Large intestine (tissue), 3 donors: ENCODE results near the gene CRTAC1. TPM values are rescaled to one million over a fixed set of nuclear protein-coding genes. Genes with fewer than 3 reads are reported as not detected.

Experiments
- DNase-seq, 2 donors: peaks; one replicate each; pipeline versions ENCODE4 v3.0.0 to v3.0.0-alpha.2; 2013
- H3K27ac ChIP-seq: one replicate; pipeline ENCODE4 v1.5.1; 2013; ENCODE audit warnings: low read length
- H3K27me3 ChIP-seq: 2 replicates; pipeline ENCODE4 v1.6.1; 2013; ENCODE audit warnings: low read length; ENCODE audit not compliant: control insufficient read depth, insufficient read depth
- H3K36me3 ChIP-seq: 2 replicates; pipeline ENCODE4 v1.6.1; 2013; ENCODE audit warnings: low read length; ENCODE audit not compliant: control insufficient read depth, insufficient read depth
- H3K4me1 ChIP-seq: one replicate; pipeline ENCODE4 v1.6.1; 2013; ENCODE audit warnings: low read length; ENCODE audit not compliant: control insufficient read depth, insufficient read depth
- H3K4me3 ChIP-seq: one replicate; pipeline ENCODE4 v1.5.1; 2013; ENCODE audit warnings: low read length
- H3K9me3 ChIP-seq: one replicate; pipeline ENCODE4 v1.6.1; 2013; ENCODE audit warnings: mild to moderate bottlenecking, low read depth, low read length, moderate library complexity; ENCODE audit not compliant: control insufficient read depth
- WGBS: methylation state at CpG from one replicate; pipeline ENCODE4 v1.1.5; 2013; ENCODE audit warnings: low lambda C conversion rate; ENCODE audit not compliant: insufficient coverage; 5-methylcytosine and 5-hydroxymethylcytosine counted together
- polyA plus RNA-seq: library from polyadenylated mRNA; unstranded; fragments of 120-200 nt; gene quantifications from one replicate; pipeline ENCODE4 v1.2.1, GENCODE V29; 2013

Gene CRTAC1
- polyA plus RNA-seq, 1 donor: 2.5 TPM

- Histone ChIP-seq H3K27me3 (no peaks in the 10 kb centered on the region), H3K4me3 (no peak overlapping the region), H3K4me1 (peaks cover 45% of the 10 kb centered on the region), H3K27ac (no peak overlapping the region), H3K9me3 (no peaks in the 10 kb centered on the region), H3K36me3 (no peaks in the 10 kb centered on the region)
- WGBS: no CpG with 5 or more reads among the region's 1 CpG
- DNase-seq: peak; percentile 17 to 27
These were observed 168.5 kb downstream of the CRTAC1 start for GRCh38 chr10:97861924-97862323.

DNA sequence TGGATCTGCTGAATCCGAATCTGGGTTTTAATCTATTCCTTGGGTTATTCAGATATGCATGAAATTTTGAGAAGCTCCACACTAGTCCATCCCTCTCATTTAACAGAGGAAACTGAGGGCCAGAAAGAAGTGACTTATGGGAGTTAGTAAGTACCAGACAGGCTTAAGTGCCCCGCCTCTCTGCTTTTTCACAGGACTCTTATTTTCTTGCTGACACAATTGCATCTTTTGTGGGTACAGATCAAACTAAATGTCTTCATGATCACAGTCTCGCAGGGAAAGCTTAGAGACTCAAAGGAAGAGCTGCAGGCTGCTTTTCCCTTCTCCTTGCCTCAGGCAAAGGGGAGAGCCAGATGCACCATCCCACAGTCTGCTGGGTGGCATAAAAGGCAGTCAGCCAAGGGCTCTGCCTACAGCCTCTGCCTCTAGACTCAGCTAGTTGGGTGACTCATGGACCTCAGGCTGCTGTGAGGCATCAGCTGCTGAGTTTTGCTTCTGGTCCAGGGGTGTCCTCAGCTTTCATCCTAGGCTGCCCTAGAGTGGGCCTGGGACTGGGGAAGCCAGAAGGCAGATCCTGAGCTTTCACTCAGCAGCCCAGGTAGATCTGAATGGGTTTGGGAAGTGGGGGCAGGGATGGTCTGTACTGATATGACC lies 169.2 kb downstream of the CRTAC1 start:
- Histone ChIP-seq H3K4me3 (no peak overlapping the region), H3K27ac (no peak overlapping the region), H3K4me1 (peaks cover 45% of the 10 kb centered on the region), H3K9me3 (no peaks in the 10 kb centered on the region), H3K27me3 (no peaks in the 10 kb centered on the region), H3K36me3 (no peaks in the 10 kb centered on the region)
- WGBS: no CpG with 5 or more reads among the region's 3 CpGs
- DNase-seq: peak; percentile 31 to 38

DNA sequence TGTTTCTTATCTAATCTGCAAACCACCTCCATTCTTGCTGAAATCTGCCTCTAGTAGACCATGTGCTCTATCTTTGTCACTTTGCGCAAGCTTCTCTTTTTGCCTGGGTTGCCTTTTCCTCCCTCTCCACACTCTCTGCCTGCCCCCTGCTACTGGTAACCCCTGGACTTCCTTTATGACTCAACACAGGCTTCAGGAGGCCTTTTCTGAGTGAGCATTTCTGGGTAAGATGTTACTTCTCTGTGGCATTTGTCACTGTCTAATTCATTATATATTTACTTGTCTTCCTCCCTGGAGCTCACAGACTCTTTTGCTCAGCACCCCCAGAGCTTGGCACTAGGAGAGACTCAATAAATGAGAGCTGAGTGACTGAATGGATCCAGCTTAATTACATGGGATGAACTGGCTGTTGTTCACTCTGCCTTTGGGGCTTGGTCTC lies 172.4 kb downstream of the CRTAC1 start:
- no peaks in the 10 kb centered on the region for H3K36me3 ChIP-seq
- H3K4me3 ChIP-seq: no peak overlapping the region
- peak overlapping the region; percentile 87 for H3K27ac ChIP-seq
- H3K27me3 ChIP-seq: no peaks in the 10 kb centered on the region
- WGBS: 29% methylated on average over 1 of the region's 1 CpG
- peaks cover 62% of the 10 kb centered on the region for H3K4me1 ChIP-seq
- no peaks in the 10 kb centered on the region for H3K9me3 ChIP-seq
- peak; percentile 83 to 91 for DNase-seq

GRCh38 chr10:97854743-97855142 lies 175.7 kb downstream of the CRTAC1 start:
- Histone ChIP-seq H3K4me1 (peaks cover 40% of the 10 kb centered on the region), H3K27me3 (peaks cover 18% of the 10 kb centered on the region), H3K9me3 (no peaks in the 10 kb centered on the region), H3K4me3 (no peak overlapping the region), H3K27ac (peak overlapping the region; percentile 46), H3K36me3 (no peaks in the 10 kb centered on the region)
- WGBS: no CpG with 5 or more reads among the region's 3 CpGs
- DNase-seq: no peak

GRCh38 chr10:97852840-97853405 lies 177.5 kb downstream of the CRTAC1 start:
- no peak overlapping the region for H3K4me3 ChIP-seq

GRCh38 chr10:97852277-97852676 lies 178.1 kb downstream of the CRTAC1 start:
- no peak for DNase-seq
- Histone ChIP-seq H3K4me1 (peaks cover 27% of the 10 kb centered on the region), H3K4me3 (no peak overlapping the region), H3K9me3 (no peaks in the 10 kb centered on the region), H3K27me3 (peaks cover 22% of the 10 kb centered on the region), H3K27ac (no peak overlapping the region), H3K36me3 (no peaks in the 10 kb centered on the region)
- WGBS: 60% methylated on average over 1 of the region's 3 CpGs

More at GRCh38 chr10:97852840-97853405, 177.5 kb downstream of the CRTAC1 start:
- Histone ChIP-seq H3K9me3 (no peaks in the 10 kb centered on the region), H3K27ac (no peak overlapping the region), H3K27me3 (peaks cover 22% of the 10 kb centered on the region), H3K4me1 (peaks cover 27% of the 10 kb centered on the region), H3K36me3 (no peaks in the 10 kb centered on the region)
- no CpG with 5 or more reads among the region's 4 CpGs for WGBS
- DNase-seq: no peak

DNA sequence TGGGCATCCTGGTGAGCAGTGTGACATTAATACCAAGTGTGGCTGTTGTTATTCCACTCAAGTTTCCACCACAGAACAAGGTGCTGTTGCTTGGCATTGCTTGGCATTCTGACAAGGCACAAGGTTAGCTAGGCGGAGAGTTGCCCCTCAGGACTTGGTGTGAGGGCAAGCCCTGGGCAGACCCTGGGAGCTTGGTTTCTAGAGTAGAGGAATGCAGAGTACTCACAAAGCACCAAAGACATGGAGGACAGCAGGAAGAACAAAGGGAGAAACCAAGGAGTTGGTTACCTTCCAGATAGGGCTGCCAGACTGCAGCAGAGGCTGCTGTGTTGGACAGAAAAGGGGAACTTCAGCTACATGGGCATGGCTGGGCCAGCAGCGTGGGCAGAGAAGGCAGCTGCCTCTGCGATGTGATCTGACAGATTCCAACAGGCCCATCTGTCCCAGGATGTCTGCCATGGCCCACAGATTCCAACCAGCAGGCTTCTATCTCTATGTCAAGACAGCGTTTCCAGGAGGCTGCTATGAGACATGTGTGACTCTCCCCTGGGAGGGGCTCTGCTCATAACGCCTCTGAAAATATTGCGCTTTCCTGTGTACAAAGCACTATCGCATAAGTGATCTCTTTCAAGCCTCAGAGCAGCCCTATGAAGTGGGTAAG lies 178.9 kb downstream of the CRTAC1 start:
- peaks cover 27% of the 10 kb centered on the region for H3K4me1 ChIP-seq
- no peak overlapping the region for H3K4me3 ChIP-seq
- no peaks in the 10 kb centered on the region for H3K9me3 ChIP-seq
- no peak overlapping the region for H3K27ac ChIP-seq
- 100% methylated on average over 1 of the region's 7 CpGs for WGBS
- H3K36me3 ChIP-seq: no peaks in the 10 kb centered on the region
- DNase-seq: no peak
- H3K27me3 ChIP-seq: peaks cover 22% of the 10 kb centered on the region

DNA sequence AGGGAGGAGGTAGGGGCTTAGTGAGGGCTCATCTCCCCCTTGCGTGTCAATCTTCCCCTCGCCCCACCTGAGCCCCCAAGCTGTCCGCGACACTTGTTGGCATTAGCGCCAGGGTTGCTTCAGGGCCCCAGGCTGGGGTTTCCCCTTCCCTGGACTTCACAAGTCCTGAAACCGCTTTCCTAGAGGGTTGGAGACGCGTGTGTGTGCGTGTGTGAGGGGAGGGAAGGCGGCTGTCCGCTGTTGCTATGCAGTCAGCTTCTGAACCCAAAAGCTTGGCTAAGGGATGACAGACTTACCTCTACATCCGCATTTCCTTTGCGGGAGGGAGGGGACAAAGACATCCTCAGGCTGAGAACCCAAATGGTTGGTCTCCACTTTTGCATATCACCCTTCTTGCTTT lies 180.0 kb downstream of the CRTAC1 start:
- Histone ChIP-seq H3K27ac (no peak overlapping the region), H3K9me3 (no peaks in the 10 kb centered on the region), H3K4me3 (peak overlapping the region; percentile 31), H3K4me1 (peaks cover 23% of the 10 kb centered on the region), H3K36me3 (no peaks in the 10 kb centered on the region), H3K27me3 (peaks cover 22% of the 10 kb centered on the region)
- 60% methylated on average over 1 of the region's 13 CpGs for WGBS
- peak; percentile 20 to 36 for DNase-seq

GRCh38 chr10:97849687-97850402 lies 180.6 kb downstream of the CRTAC1 start, which contains the start of gene GOLGA7B:
GOLGA7B (plus strand) TSS chr10:97849843; CDS start chr10:97850304, 461 bp downstream.
- H3K4me1 ChIP-seq: peaks cover 17% of the 10 kb centered on the region
- no peak within 1 kb of the TSS for H3K27ac ChIP-seq
- H3K36me3 ChIP-seq: no peaks in the 10 kb centered on the region
- DNase-seq: peak; percentile 49 to 65
- H3K4me3 ChIP-seq: peak within 1 kb of the TSS; percentile 54
- peaks cover 22% of the 10 kb centered on the region for H3K27me3 ChIP-seq
- no CpG with 5 or more reads among the region's 87 CpGs for WGBS
- H3K9me3 ChIP-seq: no peaks in the 10 kb centered on the region

DNA sequence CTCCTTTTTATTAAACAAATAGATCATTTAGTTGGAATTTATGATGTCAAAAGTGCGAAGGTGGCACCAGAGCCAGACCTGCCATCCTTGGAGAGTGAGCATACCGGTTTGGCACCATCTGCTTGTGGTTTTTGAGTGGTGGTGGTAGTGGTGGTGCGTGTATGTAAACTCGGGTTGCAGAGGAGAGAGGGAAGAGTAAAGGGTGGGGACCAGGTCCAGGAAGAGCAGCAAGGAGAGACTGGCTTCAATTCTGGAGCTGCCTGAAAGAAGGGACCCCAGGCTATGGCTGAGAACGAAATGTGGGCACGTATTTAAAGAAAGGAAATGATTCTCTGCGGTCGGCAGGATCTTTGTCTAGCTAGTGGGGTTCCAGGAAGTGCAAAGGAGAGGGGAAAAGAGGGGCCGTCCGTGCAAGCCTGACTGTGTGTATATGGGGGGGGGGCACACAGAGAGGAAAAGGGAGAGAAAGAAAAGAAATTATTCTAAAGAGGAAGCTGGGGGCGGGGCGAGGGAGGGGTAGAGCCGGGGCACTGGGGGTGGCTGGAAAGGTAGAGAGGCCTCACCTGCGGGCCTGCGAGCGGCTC lies 181.2 kb downstream of the CRTAC1 start:
- 0% methylated on average over 1 of the region's 16 CpGs for WGBS
- peak in 1 of 2 donors; percentile 50 for DNase-seq
- peak overlapping the region; percentile 54 for H3K4me3 ChIP-seq
- no peaks in the 10 kb centered on the region for H3K36me3 ChIP-seq
- no peaks in the 10 kb centered on the region for H3K9me3 ChIP-seq
- H3K27ac ChIP-seq: no peak overlapping the region
- peaks cover 22% of the 10 kb centered on the region for H3K27me3 ChIP-seq
- peaks cover 12% of the 10 kb centered on the region for H3K4me1 ChIP-seq
